ENCODE data around the gene INCA1.

The INCA1 gene

GRCh38 chr17:4939546-4939795 lies 57.9 kb downstream of the INCA1 start:
- TF ChIP-seq CTCF (IDR thresholded peaks at IDR 0.05; ENCODE audit: low read depth, low read length), result no peak
- H3K4me3 ChIP-seq (ENCODE audit: low read depth, low read length), result peak overlapping the region; percentile 93

GRCh38 chr17:4938688-4939545 lies 58.4 kb downstream of the INCA1 start:
- no peak for TF ChIP-seq CTCF (IDR thresholded peaks at IDR 0.05; ENCODE audit: low read depth, low read length)

More at GRCh38 chr17:4938688-4939545, 58.4 kb downstream of the INCA1 start:
- H3K4me3 ChIP-seq (ENCODE audit: low read depth, low read length), result peak overlapping the region; percentile 93

All from WI38 (cell line).